RWPE1 (cell line): ENCODE data around the gene UPB1.

ENCODE experiments used
- CTCF ChIA-PET: fragments of 350-600 bp; sonication (Branson Sonifier 250); formaldehyde crosslinking; extraction: SDS; loops from one replicate; lab custom pipeline; 2021; lab: Yijun Ruan, JAX
- POLR2A ChIA-PET: fragments of 400-600 bp; formaldehyde crosslinking; extraction: SDS; loops from one replicate; lab custom pipeline; 2020; ENCODE audit warnings: antibody characterized with exemption; ENCODE audit not compliant: low non-redundant PET; lab: Yijun Ruan, JAX
- DNase-seq: peaks from one replicate; pipeline ENCODE4 v3.0.0; 2012; ENCODE audit warnings: low spot score
- H3K27ac ChIP-seq: fragments of 450-650 bp; 2 replicates; pipeline ENCODE4 v1.5.1; 2017
- CTCF ChIP-seq: fragments of 450-650 bp; conservative IDR thresholded peaks from 2 replicates; pipeline ENCODE4 v1.5.1; 2017; ENCODE audit warnings: low read depth, mild to moderate bottlenecking

Gene UPB1

GRCh38 chr22:24504540-24504939 lies 9.4 kb downstream of the UPB1 start:
- POLR2A ChIA-PET, result no interaction called here
- no peak for DNase-seq
- no peak for TF ChIP-seq CTCF
- CTCF ChIA-PET, result interaction anchor here (0.6 to 1.3 kb wide), 2 partner anchors 17 to 226 kb away, joined by 3 to 6 read pairs; no protein-coding TSS in a partner anchor
- no peak overlapping the region for H3K27ac ChIP-seq

GRCh38 chr22:24504956-24505736 lies 10.0 kb downstream of the UPB1 start:
- H3K27ac ChIP-seq, result no peak overlapping the region
- no peak for TF ChIP-seq CTCF
- no peak for DNase-seq
- CTCF ChIA-PET, result interaction anchor here (0.6 kb wide), 1 partner anchor 227 kb away, joined by 6 read pairs; no protein-coding TSS in a partner anchor
- POLR2A ChIA-PET, result no interaction called here

GRCh38 chr22:24506802-24507438 lies 11.8 kb downstream of the UPB1 start:
- ChIA-PET POLR2A (no interaction called here), CTCF (no interaction called here)
- no peak for TF ChIP-seq CTCF
- DNase-seq, result no peak
- no peak overlapping the region for H3K27ac ChIP-seq

GRCh38 chr22:24507716-24508115 lies 12.6 kb downstream of the UPB1 start:
- no peak for TF ChIP-seq CTCF
- no peak overlapping the region for H3K27ac ChIP-seq
- DNase-seq, result no peak
- POLR2A ChIA-PET, result no interaction called here
- CTCF ChIA-PET, result no interaction called here

GRCh38 chr22:24510637-24511625 lies 15.8 kb downstream of the UPB1 start:
- DNase-seq, result no peak
- TF ChIP-seq CTCF, result no peak
- CTCF ChIA-PET, result interaction anchor here (0.7 kb wide), 1 partner anchor 301 kb away, joined by 3 read pairs; no protein-coding TSS in a partner anchor
- POLR2A ChIA-PET, result no interaction called here
- no peak overlapping the region for H3K27ac ChIP-seq

GRCh38 chr22:24512043-24512442 lies 16.9 kb downstream of the UPB1 start:
- no peak overlapping the region for H3K27ac ChIP-seq
- no peak for DNase-seq
- ChIA-PET CTCF (no interaction called here), POLR2A (no interaction called here)
- no peak for TF ChIP-seq CTCF
